Measurements from ENCODE around the gene MRM2.

Gene MRM2

DNA sequence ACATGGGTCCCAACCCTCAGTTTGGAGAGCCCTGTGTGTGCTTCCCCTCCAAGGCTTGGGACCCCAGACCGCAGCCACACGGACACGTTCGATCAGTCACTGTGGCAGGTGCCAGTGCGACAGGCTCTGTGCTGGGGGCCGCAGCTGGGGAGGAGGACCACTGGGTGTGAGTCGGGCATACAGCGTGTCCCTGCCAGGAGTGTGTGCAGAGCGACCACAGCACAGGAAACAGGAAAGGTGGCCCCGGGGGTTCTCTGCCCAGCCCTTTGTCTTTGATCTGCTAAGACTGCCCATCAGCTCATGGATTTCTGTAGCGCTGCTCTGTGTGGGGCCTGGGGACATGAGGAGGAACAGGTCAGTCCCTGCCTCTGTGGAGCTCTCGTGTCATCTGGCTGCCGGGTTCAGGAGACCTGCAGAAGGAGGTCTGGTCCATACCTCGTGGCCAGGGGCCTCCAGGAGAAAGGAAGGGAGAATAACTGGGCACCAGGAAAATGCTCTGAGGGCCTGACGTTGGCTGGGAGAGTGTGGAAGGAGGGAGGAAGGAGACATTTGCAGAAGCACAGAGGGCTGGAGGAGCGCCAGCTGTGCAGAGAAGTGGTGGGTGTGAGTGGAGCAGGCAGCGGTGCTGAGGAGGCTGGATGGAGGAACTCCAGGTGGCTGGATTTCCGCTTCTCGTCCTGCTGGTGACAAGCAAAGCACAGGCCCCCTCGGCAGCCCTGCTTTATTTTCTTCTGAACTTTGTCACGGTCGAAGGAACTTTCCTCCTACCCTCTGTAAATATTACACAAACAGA, 4.1 kb upstream of the MRM2 start:
- no peak for DNase-seq

DNA sequence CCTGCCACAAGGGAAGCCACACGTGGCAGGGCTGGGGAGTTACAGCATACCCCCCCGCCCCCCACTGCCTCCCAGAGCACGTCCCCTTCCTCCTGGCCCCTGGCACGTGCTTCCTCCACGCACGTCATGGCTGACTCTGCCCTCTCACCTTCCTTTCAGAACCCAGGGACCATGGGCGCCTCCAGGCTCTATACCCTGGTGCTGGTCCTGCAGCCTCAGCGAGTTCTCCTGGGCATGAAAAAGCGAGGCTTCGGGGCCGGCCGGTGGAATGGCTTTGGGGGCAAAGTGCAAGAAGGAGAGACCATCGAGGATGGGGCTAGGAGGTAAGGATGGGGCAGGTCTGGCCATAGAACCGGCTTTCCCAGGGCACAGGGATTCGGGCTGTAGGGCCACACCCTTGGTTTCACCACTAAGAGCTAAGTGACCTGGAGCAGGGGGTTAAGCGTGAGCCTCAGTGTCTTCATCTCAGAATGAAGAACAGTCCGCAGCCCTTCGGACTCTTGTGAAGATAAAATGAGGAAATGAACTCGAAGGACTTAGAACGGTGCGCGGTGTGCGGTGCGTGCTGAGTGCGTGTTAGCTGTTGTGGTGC, 2.5 kb upstream of the MRM2 start:
- no peak for DNase-seq

DNA sequence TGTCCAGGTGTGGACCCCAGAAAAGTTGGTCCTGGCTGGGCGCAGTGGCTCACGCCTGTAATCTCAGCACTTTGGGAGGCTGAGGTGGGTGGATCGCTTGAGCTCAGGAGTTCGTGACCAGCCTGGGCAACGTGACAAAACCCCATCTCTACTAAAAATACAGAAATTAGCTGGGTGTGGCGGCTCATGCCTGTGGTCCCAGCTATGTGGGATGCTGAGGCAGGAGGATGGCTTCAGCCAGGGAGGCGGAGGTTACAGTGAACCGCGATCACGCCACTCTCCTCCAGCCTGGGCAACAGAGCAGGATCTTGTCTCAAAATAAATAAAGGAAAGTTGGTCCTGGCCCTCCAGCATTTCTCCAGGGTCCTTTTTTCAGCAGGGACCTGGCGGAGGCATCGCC, 1.5 kb upstream of the MRM2 start:
- no peak for DNase-seq

DNA sequence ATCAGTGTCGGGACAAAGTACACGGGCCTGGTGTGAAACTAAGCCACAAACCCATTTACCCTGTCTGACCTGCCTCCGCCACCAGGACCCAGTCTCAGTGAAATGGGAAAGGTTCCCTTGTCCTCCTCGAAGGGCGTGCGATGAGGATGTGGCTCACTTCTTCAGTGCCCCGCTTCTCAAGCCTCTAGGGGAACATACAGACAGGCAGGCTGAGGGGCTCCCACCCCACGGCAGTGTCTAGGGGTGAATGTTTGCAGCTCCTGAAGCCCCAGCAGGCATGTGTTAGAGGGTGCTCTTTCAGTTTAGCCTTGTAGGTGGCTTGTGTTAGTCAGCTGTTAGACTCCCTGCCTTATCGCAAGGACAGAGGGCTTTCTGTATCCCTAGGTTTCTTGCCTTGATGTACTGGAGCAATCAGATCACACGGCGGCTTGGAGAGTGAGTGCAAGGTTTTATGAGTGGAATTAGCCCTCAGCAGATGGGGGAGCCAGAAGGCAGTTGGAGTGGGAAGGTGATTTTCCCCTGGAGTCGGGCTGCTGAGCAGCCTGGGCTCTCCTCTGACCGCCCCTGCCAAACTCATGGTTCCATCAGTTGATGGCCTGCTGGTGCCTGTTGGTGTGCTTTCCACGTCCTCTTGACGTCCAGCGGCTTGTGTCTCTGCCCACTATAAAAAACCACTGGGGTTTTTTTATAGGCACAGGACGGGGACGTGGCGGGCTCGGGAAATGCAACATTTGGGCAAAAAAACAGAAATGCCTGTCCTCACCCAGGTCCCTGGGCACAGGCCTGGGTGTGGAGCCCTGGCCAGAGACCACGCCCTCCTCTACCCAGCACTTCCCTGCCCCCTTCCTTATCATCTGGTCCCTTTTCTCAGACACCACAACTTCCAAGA, 780 bp upstream of the MRM2 start:
- no peak for DNase-seq

DNA sequence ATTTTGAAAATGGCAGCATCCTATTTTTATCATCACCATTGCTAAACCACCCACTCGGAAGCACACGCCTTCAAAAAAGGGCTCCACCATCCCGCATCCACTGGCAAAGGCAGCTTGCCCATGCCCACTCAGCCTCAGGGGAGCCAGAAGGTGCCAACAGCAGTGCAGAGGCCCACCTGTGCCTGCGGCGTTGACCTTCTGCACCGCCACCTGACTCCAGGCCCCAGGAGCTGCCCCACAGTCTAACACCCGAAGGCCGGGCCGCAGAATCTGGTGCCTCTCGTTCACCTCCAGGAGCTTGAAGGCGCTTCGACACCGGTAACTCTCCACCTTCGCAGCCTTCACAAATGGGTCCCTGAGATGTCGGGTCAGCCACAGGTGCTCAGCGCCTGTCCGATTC, 2.8 kb downstream of the MRM2 start:
- no peak for DNase-seq

DNA sequence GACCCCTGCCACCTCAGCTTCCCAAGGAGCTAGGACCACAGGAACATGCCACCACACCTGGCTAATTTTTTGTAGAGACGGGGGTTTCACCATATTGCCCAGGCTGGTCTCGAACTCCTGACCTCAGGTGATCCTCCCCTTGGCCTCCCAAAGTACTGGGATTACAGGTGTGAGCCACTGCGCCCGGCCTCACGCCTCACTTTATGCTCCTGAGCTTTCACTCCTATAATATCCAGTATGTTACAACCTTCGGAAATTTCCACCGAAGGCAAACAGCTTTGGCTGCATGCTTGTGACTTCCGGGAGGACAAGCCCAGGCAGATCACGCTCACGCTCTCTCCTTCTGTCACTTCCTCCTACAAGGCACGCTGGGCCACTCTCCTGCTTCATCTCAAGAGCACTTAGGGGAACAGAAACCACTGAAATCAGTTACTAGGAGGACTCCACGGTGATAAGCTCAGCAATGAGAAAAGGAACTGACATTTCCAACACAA, 4.8 kb downstream of the MRM2 start:
- peak; percentile 82 for DNase-seq

DNA sequence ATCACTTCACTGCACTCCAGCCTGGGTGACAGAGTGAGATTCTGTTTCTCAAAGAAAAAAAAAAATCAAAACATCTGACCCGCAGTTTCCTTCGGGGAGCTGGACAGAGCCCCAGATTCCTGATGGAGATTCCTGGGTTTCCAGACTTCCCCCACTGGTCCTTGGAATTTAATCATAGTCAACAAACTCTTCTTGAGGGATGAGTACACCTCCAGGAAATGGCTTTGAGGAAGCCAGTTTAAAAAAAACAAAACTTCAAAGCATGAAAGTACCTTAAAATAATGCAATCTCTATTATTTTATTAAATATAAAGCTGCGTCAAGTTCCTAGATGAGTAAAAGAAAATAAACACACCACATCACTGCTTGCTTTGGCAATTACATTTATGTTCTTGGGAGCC, 8.1 kb downstream of the MRM2 start:
- DNase-seq: no peak

DNA sequence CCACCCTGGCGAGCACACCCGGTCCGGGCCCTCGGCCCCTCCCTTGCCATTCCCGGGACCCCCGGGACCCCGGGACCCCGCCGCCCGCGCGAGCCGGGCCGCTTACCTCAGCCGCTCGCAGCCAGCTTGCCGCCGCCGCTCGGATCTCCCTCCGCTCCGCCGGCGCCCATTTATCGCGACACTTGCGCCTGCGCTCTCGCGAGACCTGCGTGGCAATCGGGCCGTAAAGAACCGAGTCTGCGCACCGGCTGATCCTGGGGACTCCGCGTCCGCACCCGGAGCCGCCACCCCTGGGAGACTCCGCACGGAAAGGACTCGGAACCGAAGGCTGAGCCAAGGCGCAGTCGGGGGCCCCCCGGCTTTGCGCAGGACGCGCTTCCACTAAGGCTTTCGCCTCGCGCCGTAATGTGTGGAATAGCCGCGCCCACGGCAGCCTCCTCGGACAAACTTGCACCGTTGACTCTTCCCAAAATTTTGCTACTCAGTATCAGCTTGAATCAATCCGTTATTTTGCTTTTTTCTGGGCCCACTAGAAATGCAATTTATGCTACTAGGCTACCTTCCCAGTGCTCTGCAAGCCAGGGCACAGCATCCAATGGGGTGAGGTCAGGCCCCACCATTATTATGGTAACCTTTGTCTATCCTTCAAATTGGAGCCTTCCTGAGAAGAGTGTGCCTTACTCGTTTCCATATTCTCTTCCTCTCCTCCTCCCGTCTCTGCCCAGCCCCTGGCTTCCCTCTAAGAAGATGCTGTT, 9.1 kb downstream of the MRM2 start, which contains the start of gene MAD1L1:
MAD1L1 (minus strand) TSS at position 180 of the 755 bp plus-strand sequence. CDS start 2,812 bp downstream, outside the sequence.
- peak; percentile 85 for DNase-seq

DNA sequence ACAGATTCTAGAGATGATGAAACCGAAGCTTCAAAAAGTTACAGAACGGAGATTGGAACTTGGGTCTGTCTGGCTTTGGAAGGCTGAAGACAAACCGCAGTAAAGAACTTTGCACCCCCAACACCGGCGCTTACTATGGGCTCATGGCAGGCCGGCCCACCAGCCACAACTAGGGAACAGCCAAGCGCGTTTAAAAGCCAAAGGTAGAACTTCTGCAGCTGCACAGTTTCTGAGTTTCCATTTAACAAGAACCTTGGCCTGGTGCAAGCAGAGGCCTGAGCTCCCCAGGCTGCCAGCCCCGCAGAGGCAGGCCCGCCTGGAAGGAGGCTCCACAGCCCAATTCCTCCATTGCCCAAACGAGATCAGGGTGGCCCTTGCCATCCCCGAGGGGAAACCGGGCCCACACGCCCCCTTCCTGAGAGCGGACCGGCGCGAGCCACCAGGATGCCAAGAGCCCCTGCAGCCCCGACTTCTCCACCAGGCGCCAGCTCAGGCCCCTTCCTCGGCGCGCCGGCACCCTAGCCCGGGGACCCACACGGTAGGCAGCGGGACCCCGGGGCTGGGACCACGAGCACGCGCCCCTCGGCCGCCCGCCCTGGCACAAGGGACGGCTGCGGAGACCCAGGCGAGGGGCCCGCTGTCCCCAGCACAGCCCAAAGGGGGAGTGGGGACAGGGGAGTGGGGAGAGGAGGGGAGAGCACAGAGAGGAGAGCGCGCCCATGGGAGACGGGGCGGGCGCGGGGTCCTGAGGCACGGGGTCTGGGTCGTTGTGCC, 9.8 kb downstream of the MRM2 start:
- no peak for DNase-seq

DNA sequence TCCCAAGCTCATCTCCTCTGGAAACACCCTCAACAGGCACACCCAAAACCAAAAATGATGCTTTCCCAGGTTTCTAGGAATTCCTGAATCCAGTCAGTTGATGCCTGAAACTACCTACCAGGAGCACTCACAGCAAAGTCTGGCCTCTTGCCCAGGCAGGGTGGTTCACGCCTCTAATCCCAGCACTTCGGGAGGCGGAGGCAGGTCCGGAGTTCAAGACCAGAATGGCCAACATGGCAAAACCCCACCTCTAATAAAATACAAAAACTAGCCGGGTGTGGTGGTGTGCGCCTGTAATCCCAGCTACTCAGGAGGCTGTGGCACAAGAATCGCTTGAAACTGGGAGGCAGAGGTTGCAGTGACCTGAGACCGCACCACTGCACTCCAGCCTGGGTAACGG, 11.1 kb downstream of the MRM2 start:
- no peak for DNase-seq

DNA sequence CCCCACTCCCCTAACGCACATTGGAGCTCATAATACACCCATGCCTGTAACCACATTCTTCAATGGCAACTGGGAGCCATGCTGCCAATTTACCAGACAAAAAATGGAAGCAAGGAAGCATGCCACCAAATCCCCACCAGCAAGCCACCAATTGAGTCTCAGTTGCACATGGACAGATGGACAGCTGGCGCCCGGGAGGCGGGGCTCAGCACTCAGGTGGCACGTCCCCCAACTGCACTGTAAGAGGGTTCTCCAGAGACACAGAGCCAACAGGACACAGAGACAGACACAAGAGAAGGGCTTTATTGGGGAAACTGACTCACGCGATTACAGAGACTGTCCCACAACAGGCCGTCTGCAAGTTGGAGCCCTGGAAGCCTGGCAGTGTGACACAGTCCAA, 11.8 kb downstream of the MRM2 start:
- no peak for DNase-seq

DNA sequence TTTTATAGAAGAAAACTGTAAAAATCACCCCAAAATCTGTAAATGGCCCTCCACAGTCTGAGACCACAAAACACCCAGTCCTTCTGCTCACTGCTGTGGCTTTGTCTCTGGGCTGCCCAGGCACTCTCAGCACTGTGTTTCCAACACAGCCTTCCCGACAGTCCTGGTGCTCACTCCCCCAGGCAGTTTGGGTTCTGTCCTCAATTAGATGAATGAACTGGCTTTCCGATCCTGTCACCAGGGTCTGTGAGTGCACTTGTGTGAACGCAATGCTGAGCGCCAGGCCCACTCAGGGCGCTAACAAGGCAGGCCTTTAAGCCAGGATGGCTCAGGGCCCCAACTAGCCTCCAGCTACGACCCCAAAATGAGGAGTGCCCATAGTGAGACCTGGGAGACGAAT, 12.5 kb downstream of the MRM2 start:
- DNase-seq: no peak

DNA sequence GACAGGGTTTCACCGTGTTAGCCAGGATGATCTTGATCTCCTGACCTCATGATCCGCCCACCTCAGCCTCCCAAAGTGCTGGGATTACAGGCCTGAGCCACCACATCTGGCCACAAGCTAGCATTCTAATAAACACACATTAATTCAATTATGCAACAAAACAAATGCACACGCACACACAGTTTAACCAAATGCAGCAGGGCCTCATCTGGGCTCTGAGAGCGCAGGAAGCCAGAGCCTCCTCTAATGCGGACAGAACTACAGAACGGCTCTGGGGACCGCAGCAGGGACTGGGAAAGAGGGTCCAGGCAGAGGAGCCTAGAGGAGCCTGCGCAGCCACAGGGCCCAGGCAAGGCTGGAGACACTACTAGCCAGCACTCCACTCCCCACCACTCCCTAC, 13.1 kb downstream of the MRM2 start:
- no peak for DNase-seq

DNA sequence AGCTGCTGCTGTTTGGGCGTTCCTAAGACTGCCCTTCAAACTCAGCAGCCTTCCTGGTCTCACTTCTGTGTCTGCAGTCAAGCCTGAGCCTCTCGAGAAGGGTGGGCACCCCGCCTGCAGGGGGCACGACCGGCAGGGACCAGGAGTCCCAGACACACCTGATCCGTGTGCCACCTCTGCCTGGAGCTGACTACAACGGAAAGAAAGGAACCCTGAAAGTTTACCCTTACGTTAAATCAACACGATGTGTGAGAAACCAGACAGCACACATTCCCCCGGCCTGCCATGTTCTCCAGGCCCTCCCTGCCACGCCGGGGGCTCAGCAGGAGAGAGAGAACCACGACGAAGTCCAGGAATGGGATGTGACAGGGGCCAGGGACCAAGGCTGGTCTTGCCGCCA, 14.3 kb downstream of the MRM2 start:
- no peak for DNase-seq

DNA sequence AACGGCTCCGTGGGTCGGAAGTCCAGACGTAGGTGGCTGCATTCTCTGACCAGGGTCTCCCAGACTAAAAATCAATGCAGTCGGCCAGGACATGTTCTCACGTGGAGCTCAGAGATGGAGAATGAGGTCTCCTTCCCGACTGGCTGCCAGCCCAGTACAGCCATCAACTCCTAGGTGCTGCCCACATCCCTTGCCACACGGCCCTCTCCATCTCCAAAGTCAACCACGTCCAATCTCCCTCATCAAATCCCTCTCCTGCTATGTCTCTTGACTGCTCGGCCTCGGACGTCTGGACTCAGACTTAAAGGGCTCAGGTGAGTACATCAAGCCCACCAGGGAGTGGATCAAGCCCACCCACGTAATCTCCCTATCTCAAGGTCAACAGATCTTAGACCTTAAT, 16.2 kb downstream of the MRM2 start:
- DNase-seq: no peak

DNA sequence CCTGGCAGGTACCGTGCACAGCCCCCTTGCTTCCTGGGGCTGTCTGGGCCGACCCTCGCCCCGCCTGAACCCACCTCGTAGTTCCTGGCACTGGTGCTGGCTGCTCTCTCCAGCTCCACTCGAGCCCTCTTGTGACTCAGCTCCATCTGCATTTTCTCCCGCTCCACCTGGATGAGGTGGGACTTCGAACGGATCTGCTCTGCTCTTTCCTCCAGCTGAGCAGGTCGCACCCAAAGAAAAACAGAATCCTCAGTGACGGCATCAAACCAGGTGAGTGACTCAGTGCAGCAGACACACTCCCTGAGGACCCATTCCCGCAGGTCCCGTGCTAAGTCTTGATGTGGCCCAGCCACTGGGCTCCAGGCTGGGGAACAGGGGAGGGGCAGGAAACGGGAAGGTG, 16.7 kb downstream of the MRM2 start:
- no peak for DNase-seq

DNA sequence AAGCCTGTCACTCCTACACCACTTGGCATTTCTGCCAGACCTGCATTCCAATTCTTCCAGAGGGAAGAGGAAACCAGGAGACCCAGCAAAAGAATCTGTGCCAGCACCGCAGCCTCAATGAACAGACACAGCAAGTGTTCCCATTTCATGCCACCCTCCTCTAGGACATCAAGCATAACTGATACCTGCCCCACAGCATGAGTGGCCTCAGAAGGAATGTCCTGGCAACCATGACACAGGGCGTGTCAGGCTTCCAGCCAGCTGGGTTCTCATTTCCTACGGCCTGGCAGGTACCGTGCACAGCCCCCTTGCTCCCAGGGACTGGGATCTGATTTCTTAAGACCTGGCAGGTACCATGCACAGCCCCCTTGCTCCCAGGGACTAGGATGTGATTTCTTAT, 17.1 kb downstream of the MRM2 start:
- DNase-seq: no peak

DNA sequence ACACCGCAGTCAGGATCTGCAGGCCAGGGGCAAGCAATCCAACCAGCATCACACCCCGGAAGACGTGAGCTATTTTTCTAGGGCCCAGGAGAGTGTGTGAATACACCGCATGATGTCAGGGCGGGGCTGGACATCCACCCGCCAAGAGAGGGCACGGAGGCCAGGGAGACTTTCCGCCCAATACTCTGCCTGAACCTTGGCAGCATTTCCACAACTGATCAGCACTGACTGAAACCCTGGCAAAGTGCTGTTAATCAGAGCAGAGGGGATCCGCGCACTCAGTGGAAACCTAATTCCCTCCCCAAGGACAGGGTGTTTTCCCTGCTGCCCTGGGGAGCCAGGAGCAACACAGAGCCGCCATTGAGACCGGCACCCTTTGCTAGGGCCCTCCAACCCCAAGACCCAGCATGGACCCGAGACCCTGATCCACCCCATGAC, 17.5 kb downstream of the MRM2 start:
- DNase-seq: no peak

DNA sequence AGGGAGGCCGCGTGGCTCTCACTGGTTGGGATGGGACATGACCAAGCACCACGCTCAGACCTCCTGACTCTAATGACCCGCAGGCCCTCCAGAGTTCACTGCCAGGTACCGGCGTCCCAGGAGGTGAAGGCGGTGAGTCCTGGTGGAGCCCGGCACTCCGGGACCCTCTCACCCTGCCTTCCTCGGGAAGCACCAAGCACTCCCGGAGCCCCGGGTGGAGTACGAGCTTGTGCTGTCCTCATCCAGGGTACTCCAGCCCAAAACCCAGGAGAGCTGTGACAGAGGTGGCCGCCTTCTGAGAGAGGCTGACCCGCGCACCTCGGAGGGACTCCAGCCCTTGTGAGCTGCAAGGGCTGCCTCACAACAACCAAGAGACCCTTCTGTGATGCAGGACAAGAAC, 18.7 kb downstream of the MRM2 start:
- DNase-seq: no peak

DNA sequence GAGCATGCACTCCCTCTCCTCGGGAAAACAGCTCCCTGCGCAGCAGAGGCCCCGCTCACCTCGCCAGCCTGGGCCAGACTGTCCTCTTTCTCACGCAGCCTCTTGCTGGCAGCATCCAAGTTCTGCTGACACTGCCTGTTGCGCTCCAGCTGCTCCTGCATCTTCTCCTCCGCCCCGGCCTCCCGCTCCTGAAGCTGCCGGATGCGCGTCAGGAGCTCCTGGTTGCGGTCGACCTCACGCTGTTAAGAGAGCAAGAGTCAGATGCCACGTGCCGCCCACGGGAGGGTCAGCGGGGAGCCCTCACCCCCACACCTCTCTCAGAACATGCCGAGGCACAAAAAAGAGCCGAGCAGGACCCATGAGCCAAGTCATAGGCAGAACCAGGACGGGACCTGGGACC, 19.5 kb downstream of the MRM2 start:
- DNase-seq: no peak

DNA sequence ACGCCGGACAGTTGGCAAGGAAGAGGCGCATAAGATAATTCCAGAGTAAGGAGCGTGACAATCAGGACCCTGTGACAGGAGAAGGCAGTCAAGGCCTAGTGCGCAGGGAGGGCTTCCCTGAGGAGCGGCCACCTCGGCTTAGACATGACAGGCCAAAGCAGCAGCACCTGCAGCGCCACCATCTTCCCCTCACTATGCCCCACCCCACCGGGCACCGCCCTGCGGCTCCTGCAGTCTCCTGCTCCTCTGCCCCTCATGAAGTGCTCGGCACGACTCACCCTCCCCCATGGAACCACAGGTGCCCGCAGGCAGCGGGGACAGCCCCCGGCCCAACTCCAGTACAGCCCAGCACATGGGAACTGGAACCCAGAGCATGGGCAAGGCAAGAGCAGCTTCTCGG, 21.1 kb downstream of the MRM2 start:
- DNase-seq: no peak

DNA sequence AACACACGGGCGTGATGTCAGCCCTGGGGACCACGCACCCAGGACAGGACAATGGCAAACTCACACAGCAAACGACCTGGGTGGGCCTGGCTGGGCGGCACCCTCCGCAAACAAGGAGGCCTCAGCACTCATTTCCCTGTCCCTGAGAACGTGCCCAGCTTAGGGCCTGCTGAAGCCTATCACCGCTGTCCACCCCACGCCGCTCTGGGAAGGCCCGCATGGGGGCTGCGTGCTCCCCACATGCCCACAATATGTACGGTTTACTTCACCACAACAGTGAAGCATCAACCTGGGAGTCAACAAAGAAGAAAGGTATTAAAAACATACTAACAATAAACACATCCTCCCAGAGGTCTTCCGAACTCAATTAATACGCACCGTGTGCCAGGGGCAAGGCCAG, 21.5 kb downstream of the MRM2 start:
- DNase-seq: no peak

Measured in CD4-positive, alpha-beta T cell treated with Interleukin-15 for 1 hour (primary cell).